Upper lobe of left lung (tissue), 6 donors: ENCODE results near the gene ADCY5. TPM values are rescaled to one million over a fixed set of nuclear protein-coding genes. Genes with fewer than 3 reads are reported as not detected.

Source experiments
- ATAC-seq, 2 donors: fragments of 200-7000 bp; cut with Tn5 transposase; one replicate each; pipeline ENCODE4 v1.9.1; 2022; ENCODE audit warnings: mild to moderate bottlenecking in 2 of 2, moderate library complexity in 2 of 2; ENCODE audit not compliant: low FRiP score in 2 of 2
- DNase-seq, 2 donors: peaks; one replicate each; pipeline ENCODE4 v3.0.0-alpha.2; 2019 to 2020
- H3K27ac ChIP-seq, 4 donors: fragments of 200-600 bp; sonication (generic); one replicate each; pipeline ENCODE4 v1.5.1; 2016 to 2019
- H3K27me3 ChIP-seq, 4 donors: fragments of 200-600 bp; sonication (generic); one replicate each; pipeline ENCODE4 v1.5.1; 2017 to 2019
- H3K36me3 ChIP-seq, 4 donors: fragments of 200-600 bp; sonication (generic); one replicate each; pipeline ENCODE4 v1.5.1; 2016 to 2019
- H3K4me1 ChIP-seq, 4 donors: fragments of 200-600 bp; sonication (generic); one replicate each; pipeline ENCODE4 v1.5.1; 2018 to 2019
- H3K4me3 ChIP-seq, 4 donors: fragments of 200-600 bp; sonication (generic); one replicate each; pipeline ENCODE4 v1.5.1; 2017 to 2019; ENCODE audit warnings: mild to moderate bottlenecking in 2 of 4, moderate library complexity in 1 of 4
- H3K9me3 ChIP-seq, 4 donors: fragments of 200-600 bp; sonication (generic); one replicate each; pipeline ENCODE4 v1.5.1; 2018 to 2019
- EP300 ChIP-seq, 4 donors: sonication (generic); formaldehyde crosslinking; IDR thresholded peaks; one replicate each; pipeline ENCODE4 v1.5.1; 2017; ENCODE audit warnings: antibody characterized with exemption in 4 of 4, control low read depth in 2 of 4
- POLR2A ChIP-seq, 4 donors: fragments of 450-650 bp; IDR thresholded peaks; one replicate each; pipeline ENCODE4 v1.5.1; 2016 to 2017; ENCODE audit warnings: antibody characterized with exemption in 4 of 4, mild to moderate bottlenecking in 2 of 4
- POLR2AphosphoS5 ChIP-seq, 2 donors: sonication (generic); formaldehyde crosslinking; IDR thresholded peaks; one replicate each; pipeline ENCODE4 v1.5.1; 2017; ENCODE audit warnings: antibody characterized with exemption in 2 of 2
- WGBS, 2 donors: methylation state at CpG; one replicate each; pipeline ENCODE4 v1.1.5; 2017 to 2018; 5-methylcytosine and 5-hydroxymethylcytosine counted together
- total RNA-seq, 6 donors: library from RNA; depleted of rRNA in 4 of 6; stranded (reverse); fragments of >200 nt in 4 of 6; gene quantifications; one replicate each; pipeline versions ENCODE4 v1.1.0 to v1.2.1, GENCODE V29; 2016 to 2021
- TF ChIP-seq, protein P1 (sequence below), 6 experiments: fragments of 450-650 bp in 4 of 6; fragments of 200-600 bp in 2 of 6; sonication (generic) in 2 of 6; IDR thresholded peaks; one replicate each; pipeline ENCODE4 v1.5.1; 2016 to 2019; ENCODE audit warnings: antibody characterized with exemption in 6 of 6
- donor health status: DM: no; HTN: no; CAD: no; lungs with moderate emphysema.
- donor health status: DM: no; HTN: yes; CAD: no; lungs with severe emphysema.

Gene ADCY5
- total RNA-seq, 6 donors from 2014 or later: 2.1 to 23.0 (median 3.2) TPM

DNA sequence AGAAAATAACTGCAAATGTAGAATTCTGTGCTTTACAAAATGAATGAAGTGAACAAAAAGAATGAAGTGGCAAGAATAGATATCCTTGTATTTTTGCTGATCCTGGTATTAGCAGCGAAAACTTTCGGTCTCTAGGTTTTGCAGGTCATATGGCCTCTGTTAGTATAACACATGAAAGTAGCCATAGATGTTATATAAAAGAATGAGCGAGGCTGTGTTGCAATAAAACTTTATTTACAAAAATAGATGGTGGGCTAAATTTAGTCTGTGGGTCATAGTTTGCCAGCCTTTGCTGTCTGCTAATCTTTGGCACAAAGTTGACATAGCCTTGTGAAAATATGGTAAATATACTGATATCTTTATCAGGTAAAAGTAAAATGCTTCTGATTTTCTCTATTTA is 212.0 kb downstream of the ADCY5 start:
- Histone ChIP-seq H3K27ac (no peak overlapping the region), H3K4me3 (no peak overlapping the region), H3K27me3 (no peaks in the 10 kb centered on the region), H3K9me3 (no peaks in the 10 kb centered on the region), H3K4me1 (no peaks in the 10 kb centered on the region), H3K36me3 (peaks cover 0 to 17% (median 0%) of the 10 kb centered on the region in 4 donors)
- 98 to 99% methylated on average over 3 of the region's 3 CpGs for WGBS, 2 donors
- TF ChIP-seq POLR2AphosphoS5 (IDR thresholded peaks at IDR 0.05) (no peak), POLR2A (IDR thresholded peaks at IDR 0.05) (no peak), EP300 (IDR thresholded peaks at IDR 0.05) (no peak)
- TF ChIP-seq, protein P1, sequence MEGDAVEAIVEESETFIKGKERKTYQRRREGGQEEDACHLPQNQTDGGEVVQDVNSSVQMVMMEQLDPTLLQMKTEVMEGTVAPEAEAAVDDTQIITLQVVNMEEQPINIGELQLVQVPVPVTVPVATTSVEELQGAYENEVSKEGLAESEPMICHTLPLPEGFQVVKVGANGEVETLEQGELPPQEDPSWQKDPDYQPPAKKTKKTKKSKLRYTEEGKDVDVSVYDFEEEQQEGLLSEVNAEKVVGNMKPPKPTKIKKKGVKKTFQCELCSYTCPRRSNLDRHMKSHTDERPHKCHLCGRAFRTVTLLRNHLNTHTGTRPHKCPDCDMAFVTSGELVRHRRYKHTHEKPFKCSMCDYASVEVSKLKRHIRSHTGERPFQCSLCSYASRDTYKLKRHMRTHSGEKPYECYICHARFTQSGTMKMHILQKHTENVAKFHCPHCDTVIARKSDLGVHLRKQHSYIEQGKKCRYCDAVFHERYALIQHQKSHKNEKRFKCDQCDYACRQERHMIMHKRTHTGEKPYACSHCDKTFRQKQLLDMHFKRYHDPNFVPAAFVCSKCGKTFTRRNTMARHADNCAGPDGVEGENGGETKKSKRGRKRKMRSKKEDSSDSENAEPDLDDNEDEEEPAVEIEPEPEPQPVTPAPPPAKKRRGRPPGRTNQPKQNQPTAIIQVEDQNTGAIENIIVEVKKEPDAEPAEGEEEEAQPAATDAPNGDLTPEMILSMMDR (IDR thresholded peaks at IDR 0.05): no peak
- DNase-seq (no peak), ATAC-seq (no peak)

Other genes with a start within 250 kb of the ADCY5 start
- gene SEC22A, start 247.1 kb downstream of the ADCY5 start, total RNA-seq: 10 to 100 TPM in 5 of 6 donors, 1 to 10 TPM in 1; 5.5 to 22.5 (median 12.3) TPM
- 10 to 100 TPM; 12.5 to 60.4 (median 39.1) TPM for gene HACD2, start 136.0 kb upstream of the ADCY5 start, total RNA-seq